Measurements from ENCODE around the gene EDNRB.

Gene EDNRB

GRCh38 chr13:77898097-77898496 is 20.5 kb downstream of the EDNRB start:
- H3K27me3 ChIP-seq (ENCODE audit: insufficient read depth, poor library complexity, severe bottlenecking): no peaks in the 10 kb centered on the region
- DNase-seq (ENCODE audit: low read depth in 1 of 2, low spot score in 1 of 2): no peak
- no peak overlapping the region for H3K27ac ChIP-seq (replicated peaks)
- H3K4me3 ChIP-seq (replicated peaks; ENCODE audit: insufficient read depth, low read length): no peak overlapping the region
- no peak for TF ChIP-seq SPI1 (IDR thresholded peaks at IDR 0.05; ENCODE audit: borderline replicate concordance, low read depth)

GRCh38 chr13:77896977-77897376 is 21.7 kb downstream of the EDNRB start:
- Histone ChIP-seq H3K27ac (replicated peaks) (no peak overlapping the region), H3K27me3 (ENCODE audit: insufficient read depth, poor library complexity, severe bottlenecking) (no peaks in the 10 kb centered on the region), H3K4me3 (replicated peaks; ENCODE audit: insufficient read depth, low read length) (no peak overlapping the region)
- no peak for DNase-seq (ENCODE audit: low read depth in 1 of 2, low spot score in 1 of 2)
- TF ChIP-seq GABPA (IDR thresholded peaks at IDR 0.05; ENCODE audit: low read depth): no peak
- TF ChIP-seq REST (IDR thresholded peaks at IDR 0.05; ENCODE audit: insufficient replicate concordance, low read depth): no peak
- TF ChIP-seq CTCF (IDR thresholded peaks at IDR 0.05; ENCODE audit: insufficient read depth, low read length): no peak
- no peak for TF ChIP-seq POLR2AphosphoS5 (IDR thresholded peaks at IDR 0.05; ENCODE audit: low read depth)
- TF ChIP-seq SPI1 (IDR thresholded peaks at IDR 0.05; ENCODE audit: borderline replicate concordance, low read depth): no peak

GRCh38 chr13:77896536-77896935 is 22.1 kb downstream of the EDNRB start:
- H3K27ac ChIP-seq (replicated peaks): no peak overlapping the region
- H3K4me3 ChIP-seq (replicated peaks; ENCODE audit: insufficient read depth, low read length): no peak overlapping the region
- no peak for DNase-seq (ENCODE audit: low read depth in 1 of 2, low spot score in 1 of 2)
- no peaks in the 10 kb centered on the region for H3K27me3 ChIP-seq (ENCODE audit: insufficient read depth, poor library complexity, severe bottlenecking)
- TF ChIP-seq POLR2AphosphoS5 (IDR thresholded peaks at IDR 0.05; ENCODE audit: low read depth): no peak
- no peak for TF ChIP-seq CTCF (IDR thresholded peaks at IDR 0.05; ENCODE audit: insufficient read depth, low read length)
- no peak for TF ChIP-seq GABPA (IDR thresholded peaks at IDR 0.05; ENCODE audit: low read depth)
- no peak for TF ChIP-seq SPI1 (IDR thresholded peaks at IDR 0.05; ENCODE audit: borderline replicate concordance, low read depth)
- TF ChIP-seq REST (IDR thresholded peaks at IDR 0.05; ENCODE audit: insufficient replicate concordance, low read depth): no peak

DNA sequence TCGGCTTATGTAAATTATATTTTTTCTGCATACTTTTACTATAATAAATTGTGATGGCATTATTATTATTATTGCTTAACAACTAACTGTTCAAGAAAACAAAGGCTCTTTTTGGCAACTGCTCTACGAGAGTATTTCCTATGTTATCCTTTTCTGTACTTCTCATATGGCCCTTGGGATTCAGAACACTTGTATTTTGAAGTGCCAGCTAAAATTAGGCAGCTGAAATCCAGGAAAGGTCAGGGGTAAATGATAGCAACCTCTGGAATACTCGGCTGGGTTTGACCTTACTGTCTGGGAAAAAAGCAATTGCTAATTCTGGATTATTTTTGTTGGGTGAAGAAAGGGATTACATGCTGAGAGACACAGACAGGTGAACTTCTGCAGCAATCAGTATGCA is 23.9 kb downstream of the EDNRB start:
- H3K27me3 ChIP-seq (ENCODE audit: insufficient read depth, poor library complexity, severe bottlenecking): no peaks in the 10 kb centered on the region
- no peak for TF ChIP-seq CTCF (IDR thresholded peaks at IDR 0.05; ENCODE audit: insufficient read depth, low read length)
- TF ChIP-seq REST (IDR thresholded peaks at IDR 0.05; ENCODE audit: insufficient replicate concordance, low read depth): no peak
- no peak for TF ChIP-seq POLR2AphosphoS5 (IDR thresholded peaks at IDR 0.05; ENCODE audit: low read depth)
- TF ChIP-seq GABPA (IDR thresholded peaks at IDR 0.05; ENCODE audit: low read depth): no peak
- TF ChIP-seq SPI1 (IDR thresholded peaks at IDR 0.05; ENCODE audit: borderline replicate concordance, low read depth): no peak
- no peak overlapping the region for H3K4me3 ChIP-seq (replicated peaks; ENCODE audit: insufficient read depth, low read length)
- DNase-seq (ENCODE audit: low read depth in 1 of 2, low spot score in 1 of 2): no peak
- H3K27ac ChIP-seq (replicated peaks): no peak overlapping the region
